SIG-M5 treated with dmso at 0.1 percent for 504 hours (cell line): ENCODE results near the gene UBE2V1.
A peak's percentile ranks its signal among the peaks of the same experiment; 100 is the strongest.
"Not testable (repeated sequence)": the region's sequence is repeated elsewhere in the genome, so short reads cannot be mapped to it uniquely, and the experiment has no call there.

Source experiments
- DNase-seq: peaks from one replicate; lab custom pipeline; 2025; ENCODE audit not compliant: unreplicated experiment; lab: John Stamatoyannopoulos, UW

The UBE2V1 gene

GRCh38 chr20:50097843-50098242 lies 15.1 kb downstream of the UBE2V1 start:
- DNase-seq, result no peak

- no peak for DNase-seq
Observed at GRCh38 chr20:50096237-50096636, 16.7 kb downstream of the UBE2V1 start.

GRCh38 chr20:50095476-50096078 lies 17.4 kb downstream of the UBE2V1 start:
- no peak for DNase-seq

- DNase-seq, result no peak
Observed at GRCh38 chr20:50094522-50094921, 18.4 kb downstream of the UBE2V1 start.

- DNase-seq, result no peak
Observed at GRCh38 chr20:50093240-50093639, 19.7 kb downstream of the UBE2V1 start.

- no peak for DNase-seq
Observed at GRCh38 chr20:50092436-50092835, 20.5 kb downstream of the UBE2V1 start.

- DNase-seq, result no peak
Observed at GRCh38 chr20:50089787-50090177, 23.2 kb downstream of the UBE2V1 start.

GRCh38 chr20:50089140-50089786 lies 23.7 kb downstream of the UBE2V1 start:
- DNase-seq, result no peak

- no peak for DNase-seq
Observed at GRCh38 chr20:50088022-50088421, 24.9 kb downstream of the UBE2V1 start.

GRCh38 chr20:50085481-50086365 lies 27.2 kb downstream of the UBE2V1 start:
- peak; percentile 86 for DNase-seq

- no peak for DNase-seq
Observed at GRCh38 chr20:50085146-50085480, 27.8 kb downstream of the UBE2V1 start.

GRCh38 chr20:50083034-50083433 lies 29.9 kb downstream of the UBE2V1 start:
- no peak for DNase-seq

GRCh38 chr20:50082056-50082455 lies 30.9 kb downstream of the UBE2V1 start:
- not testable (repeated sequence) for DNase-seq

- no peak for DNase-seq
Observed at GRCh38 chr20:50077818-50078601, 34.9 kb downstream of the UBE2V1 start.

GRCh38 chr20:50073500-50073899 lies 39.5 kb downstream of the UBE2V1 start:
- no peak for DNase-seq

- peak; percentile 90 for DNase-seq
Observed at GRCh38 chr20:50071039-50071888, 41.7 kb downstream of the UBE2V1 start.

- DNase-seq, result no peak
Observed at GRCh38 chr20:50070361-50070760, 42.6 kb downstream of the UBE2V1 start.

GRCh38 chr20:50068041-50068651 lies 44.8 kb downstream of the UBE2V1 start:
- DNase-seq, result no peak

GRCh38 chr20:50067461-50067860 lies 45.5 kb downstream of the UBE2V1 start:
- no peak for DNase-seq

GRCh38 chr20:50067018-50067417 lies 45.9 kb downstream of the UBE2V1 start:
- no peak for DNase-seq
